HG03196 (cell line): Measurements from ENCODE around the gene ANKMY1.

ENCODE experiments used
- ATAC-seq: cut with Tn5 transposase; IDR thresholded peaks from one replicate; pipeline ENCODE4 v1.9.1; 2021; ENCODE audit not compliant: unreplicated experiment

The ANKMY1 gene

DNA sequence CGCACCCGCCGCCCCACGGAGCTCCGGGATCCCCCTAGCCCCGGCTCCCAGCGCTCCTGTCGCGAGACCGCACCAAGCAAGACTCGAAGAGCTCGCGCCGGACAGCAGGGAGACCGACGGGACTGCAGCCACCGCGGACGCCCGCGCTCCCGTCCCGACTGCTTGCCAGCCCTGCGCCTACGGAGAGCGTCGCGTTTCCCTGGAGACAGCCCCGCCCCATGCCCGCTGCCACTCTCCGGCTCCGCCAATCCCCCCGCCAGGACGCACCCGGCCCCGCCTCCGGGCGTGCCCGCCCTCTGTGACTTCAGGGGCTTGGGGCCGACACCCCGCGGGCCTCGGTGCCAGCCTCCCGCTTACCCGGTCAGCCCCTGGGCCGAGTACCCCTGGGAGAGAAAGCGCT, at the start of gene ANKMY1:
ANKMY1 (minus strand) TSS at position 181 of the 400 bp plus-strand sequence. CDS start 653 bp downstream, outside the sequence.
- no peak for ATAC-seq

- no peak for ATAC-seq
These were observed 48.3 kb upstream of the ANKMY1 start for GRCh38 chr2:240605867-240606743.

DNA sequence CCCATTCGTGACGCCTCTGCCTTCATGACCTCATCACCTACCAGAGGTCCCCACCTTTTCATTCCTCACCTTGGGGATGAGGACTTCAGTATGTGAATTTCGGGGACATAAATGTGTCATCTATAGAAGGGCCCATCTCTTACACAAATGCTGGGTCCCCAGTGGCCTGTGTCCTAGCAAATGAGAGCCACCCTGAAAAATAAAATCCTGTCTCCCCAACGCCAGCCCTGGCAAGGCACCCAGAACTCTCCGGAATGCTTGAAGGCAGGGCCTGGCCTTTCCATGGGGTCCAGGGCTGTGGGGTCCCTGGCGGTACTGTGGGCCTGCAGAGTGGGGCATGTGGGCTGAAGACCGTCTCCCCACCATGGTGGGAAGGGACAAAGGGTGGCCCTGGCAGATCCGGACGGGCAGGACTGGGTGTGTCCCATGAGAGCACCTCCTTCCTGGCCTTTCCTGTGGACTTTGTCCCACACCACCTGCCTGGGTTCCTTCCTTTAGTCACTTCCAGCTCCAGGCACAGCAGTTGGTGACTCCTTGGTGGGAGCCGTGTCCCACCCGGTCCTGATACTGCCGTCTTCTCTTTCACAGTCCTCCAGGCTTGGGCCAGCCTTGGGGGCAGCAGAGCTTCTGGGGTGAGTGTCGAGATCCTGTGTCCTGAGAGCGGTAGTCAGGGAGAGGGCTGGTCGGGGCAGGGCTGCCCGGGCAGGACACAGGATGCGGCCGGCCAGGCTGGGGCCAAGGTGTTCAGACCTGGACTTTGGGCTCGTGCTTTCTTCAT, 47.3 kb upstream of the ANKMY1 start:
- no peak for ATAC-seq

GRCh38 chr2:240604291-240604938, 46.6 kb upstream of the ANKMY1 start:
- ATAC-seq, result no peak

DNA sequence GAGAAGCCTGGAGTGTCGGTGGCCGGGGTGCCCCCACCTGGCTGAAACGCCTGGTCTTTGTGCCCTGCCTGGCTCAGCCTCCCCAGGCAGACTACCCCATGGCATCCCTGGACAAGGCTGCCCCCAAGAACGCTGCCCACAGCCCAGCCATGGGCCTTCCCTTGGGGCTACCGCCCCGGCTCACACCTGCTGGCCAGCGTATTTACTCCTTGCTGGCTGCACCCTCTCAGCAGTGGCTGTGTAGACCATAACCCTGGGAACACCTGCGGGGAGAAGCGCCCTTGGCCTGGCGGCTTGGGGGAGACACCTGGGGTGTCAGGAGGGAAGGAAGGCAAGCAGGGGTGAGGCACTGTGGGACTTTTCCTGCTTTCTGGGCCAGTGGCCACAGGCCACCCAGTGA, 46.1 kb upstream of the ANKMY1 start:
- no peak for ATAC-seq

GRCh38 chr2:240603081-240603835, 45.5 kb upstream of the ANKMY1 start:
- ATAC-seq, result no peak

DNA sequence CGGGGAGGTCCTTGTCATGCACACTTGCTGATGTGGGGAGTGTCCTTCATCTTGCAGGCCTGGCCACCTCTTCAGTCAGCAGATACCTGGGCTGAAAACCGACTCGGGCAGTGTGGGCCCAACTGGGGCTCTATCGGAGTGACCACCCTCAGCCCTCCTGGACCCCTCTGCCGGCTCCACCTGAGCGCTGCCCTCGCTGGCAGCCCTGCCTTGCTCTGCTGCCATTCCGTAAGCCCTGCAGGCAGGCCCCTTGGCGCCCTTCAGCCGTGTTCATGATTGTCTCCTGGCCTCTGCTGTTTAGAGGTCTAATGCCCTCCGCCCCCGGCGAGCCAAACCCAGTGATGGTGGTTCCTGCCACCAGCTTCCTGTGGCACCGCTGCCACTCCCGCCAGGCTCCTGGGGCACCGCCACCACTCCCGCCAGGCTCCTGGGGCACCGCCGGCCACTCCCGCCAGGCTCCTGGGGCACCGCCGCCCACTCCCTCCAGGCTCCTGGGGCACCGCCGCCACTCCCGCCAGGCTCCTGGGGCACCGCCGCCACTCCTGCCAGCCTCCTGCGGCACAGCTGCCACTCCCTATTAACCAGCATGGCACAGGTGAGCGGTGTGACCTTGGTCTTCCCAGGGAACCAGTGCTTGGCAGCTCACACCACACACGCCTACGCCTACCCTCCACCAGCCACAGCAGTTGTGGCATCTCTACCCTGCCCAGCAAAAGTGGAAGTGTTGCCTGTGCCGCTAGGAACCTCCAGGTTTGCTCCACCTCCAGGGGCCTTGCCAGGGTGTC, 44.7 kb upstream of the ANKMY1 start:
- no peak for ATAC-seq

GRCh38 chr2:240601831-240602160, 44.0 kb upstream of the ANKMY1 start:
- no peak for ATAC-seq

DNA sequence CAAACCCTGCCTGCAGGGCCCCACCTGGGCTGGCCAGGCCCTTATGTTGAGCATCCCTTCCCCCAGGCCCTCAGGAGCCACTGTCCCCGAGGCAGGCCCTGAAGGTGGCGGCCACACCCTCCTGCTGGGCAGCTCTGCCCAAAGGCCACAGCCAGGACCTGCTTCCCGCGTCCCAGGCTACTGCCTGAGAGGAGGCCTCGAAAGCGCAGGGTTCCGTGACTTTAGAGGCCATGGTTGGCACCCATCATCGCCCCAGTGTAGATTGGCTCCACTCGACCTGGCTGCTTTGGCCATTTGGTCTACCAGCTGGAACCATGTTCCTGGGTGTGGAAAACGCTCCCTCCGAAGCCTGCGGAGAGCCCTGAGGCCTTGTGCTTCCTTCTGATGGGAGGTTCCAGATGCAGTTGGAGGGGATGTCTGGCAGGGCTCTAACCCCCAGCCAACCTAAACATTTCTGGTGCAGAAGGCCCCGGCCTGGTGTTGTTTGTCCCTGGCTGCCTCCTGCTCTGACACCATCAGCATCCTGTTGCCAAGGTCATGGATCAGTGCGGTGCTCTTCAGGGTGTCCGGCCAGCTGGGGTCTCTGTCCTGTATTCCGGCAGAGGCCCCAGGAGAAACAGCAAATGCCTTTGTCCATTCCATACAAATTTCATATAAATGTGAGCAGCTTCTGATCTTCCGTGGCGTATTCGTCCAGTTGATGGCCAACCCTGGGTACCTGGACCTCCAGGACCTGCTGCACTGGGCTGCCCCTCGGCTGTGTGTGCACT, 43.5 kb upstream of the ANKMY1 start:
- no peak for ATAC-seq

DNA sequence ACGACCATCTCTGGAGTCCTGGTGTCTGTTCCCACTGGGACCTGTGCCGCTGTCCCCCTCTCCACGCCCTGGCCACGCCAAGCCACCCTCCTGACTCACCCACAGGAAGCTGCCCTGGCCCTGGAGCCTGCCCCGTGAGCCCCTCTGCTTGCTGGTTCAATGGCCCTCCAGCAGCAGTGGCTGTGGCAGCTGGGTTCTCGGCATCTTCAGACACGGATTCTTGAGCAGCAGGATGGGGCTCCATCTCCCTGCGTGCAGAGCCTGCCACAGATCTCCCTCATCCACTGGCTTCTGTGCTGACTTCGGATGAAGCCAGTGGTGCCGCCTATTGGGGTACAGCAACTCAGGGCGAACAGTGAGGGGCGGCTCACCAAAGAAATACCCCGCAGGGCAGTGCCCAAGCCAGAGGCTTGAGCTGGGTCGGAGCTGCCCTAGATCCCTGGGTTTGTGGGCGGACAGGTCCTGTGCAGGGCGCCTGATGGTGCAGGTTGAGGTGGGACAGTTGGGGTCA, 42.7 kb upstream of the ANKMY1 start:
- no peak for ATAC-seq

DNA sequence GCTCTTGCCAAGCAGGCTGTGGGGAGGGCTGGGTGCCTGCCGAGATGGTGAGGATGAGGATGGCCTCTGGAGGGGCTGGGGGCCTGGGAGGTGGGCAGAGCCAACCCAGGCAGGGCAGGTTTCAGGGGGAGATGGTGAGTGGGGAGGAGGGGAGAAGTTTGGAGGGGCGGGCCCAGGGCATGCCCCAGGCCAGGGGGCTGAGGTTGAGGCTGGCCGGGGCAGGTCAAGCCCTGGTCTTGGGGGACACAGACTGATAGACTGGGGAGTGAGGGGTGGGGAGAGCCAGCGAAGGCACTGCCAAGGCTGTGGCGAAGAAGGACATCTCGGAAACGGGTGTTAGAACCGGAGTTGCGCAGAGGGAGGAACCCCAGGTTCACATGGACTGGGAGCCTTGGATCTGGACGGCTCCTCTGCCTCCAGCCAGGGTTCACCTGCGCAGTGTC, 41.4 kb upstream of the ANKMY1 start:
- ATAC-seq, result no peak

DNA sequence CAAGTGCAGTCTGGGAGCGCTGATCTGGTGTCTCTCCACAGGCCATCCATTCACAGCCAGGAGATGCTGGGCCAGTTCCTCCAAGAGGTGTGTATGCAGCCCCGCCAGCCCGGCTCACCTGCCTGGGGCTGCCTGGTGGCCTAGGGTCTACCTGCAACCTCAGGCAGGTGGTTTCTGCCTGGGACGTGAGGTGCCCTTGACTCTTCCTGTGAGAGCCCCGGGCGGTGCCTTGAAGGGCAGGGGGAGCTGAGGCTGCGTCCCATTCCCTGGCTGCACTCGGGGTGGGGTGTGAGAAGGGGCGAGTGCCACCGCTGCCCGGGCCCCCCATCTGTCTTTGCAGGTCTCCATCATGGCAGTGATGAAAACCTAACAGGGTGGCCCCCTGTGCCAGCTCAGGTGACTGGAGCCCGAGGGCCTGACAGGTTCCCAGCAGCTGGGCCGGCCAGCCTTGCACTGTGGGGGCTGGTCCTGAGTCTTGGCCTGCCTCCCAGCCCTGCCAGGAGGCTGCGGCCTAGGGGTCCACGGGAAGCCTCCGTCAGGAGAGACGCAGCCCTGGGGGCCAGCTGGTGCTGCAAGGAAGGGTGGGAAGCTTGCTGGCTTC, 40.6 kb upstream of the ANKMY1 start:
- no peak for ATAC-seq

DNA sequence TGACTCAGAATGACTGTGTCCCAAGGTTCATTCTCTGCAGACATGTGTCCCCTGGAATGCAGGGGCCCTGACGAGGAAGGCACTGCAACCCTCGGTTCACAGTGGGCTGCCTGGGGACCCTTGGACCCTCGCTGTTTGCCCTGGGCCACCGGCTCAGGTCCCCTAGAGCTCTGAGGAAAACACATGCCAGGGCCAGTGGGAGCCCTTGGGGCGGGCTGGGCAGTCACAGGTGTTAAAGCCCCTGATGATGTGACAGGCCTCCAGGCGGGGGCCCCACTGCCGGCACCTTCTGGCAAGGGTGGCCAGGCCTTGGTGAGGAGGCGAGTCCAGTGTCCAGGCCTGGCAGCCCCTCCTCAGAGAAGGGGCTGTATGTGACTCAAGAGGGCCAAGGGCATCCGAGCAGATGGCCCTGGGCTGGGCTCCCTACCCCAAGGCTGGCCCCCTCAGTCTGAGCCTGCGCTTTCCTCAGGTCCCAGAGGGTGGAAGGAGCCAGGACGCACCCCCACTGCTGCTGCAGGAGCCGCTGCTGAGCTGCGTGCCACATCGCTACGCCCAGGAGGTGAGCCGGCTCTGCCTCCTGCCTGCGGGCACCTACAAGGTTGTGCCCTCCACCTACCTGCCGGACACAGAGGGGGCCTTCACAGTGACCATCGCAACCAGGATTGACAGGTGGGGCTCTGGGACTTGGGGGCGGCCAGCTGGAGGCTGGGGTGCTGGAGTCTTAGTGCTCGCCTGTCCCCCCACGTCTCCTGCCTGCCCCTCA, 39.8 kb upstream of the ANKMY1 start:
- no peak for ATAC-seq

GRCh38 chr2:240597054-240597418, 39.2 kb upstream of the ANKMY1 start:
- no peak for ATAC-seq

GRCh38 chr2:240596491-240596931, 38.7 kb upstream of the ANKMY1 start:
- no peak for ATAC-seq

GRCh38 chr2:240596080-240596460, 38.3 kb upstream of the ANKMY1 start:
- ATAC-seq, result no peak

DNA sequence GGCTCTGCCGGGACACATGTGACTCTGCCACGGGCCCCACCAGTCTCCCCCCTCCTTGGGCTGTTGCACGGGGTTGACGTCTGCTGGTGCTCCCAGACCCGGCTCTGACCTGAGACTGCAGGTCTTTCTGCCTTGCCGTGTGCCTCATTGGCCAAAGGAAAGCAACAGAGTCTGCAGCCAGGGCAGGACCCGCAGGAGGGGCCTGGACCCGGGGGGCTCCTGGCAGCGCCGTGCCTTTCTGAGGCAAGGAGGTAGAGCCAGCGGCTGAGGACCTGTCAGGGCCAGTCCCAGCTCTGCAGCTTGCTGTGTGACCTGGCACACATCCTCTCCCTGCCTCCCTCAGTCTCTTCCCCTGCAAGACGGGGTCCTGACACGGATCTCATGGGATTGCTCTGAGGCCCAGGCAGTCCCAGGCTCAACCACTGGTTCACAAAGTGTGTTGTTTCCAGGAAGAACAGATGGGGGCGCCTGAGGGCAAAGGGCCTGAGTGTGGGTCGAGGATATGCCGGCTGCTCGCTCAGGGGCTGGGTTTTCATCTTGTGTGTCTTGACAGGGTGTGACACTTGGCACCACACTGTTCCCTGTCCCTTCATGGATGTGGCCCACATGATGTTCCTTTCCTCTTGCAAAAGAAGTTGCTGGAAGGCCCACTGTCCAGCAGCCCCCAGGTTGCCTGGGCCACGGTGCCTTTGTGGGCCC, 37.7 kb upstream of the ANKMY1 start:
- no peak for ATAC-seq
